ENCODE data around the gene WNT11.

Gene WNT11

DNA sequence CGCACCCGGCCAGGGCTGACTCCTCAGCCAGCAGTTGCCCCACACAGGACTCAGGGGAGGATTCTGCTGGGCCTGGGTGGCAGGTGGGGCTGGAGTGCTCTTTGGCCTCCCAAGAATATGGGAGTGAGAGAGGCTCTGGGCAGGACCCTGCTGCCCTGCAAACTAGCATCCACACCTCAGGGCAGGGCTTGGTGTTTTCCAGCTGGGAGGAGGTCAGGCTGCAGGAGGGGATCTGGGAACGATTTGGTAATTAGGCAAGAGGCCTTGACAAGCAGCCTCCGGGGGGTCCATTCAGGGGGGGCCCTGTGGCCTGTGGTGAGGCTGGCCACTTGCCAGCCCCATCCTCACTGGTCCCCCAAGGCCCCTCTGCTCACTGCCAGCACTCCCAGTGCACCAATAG lies 35.8 kb downstream of the WNT11 start:
- FAIRE-seq = no peak

DNA sequence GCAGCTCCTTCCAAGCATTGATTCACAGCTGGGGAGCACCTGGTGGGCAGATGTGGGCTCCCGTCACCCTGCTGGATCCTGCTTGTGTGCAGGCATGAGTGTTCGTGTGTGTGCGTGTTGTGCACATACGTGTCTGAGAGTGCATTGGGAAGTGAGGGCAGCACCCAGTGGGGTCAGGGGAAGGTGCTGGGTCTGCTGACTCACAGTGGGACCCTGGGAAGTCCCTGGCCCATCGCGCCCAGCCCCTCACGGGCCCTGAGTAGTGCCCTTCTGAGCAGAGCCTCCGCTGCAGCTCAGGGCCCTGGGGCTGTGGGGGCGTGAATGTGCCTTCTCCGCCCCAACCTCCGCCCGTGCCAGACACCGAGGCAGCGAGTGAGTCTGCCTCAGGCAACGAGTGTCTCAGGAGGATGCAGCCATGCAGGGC lies 36.8 kb downstream of the WNT11 start:
- FAIRE-seq = no peak

GRCh38 chr11:76167590-76167989 lies 38.7 kb downstream of the WNT11 start:
- no peak for FAIRE-seq

GRCh38 chr11:76166314-76166713 lies 40.0 kb downstream of the WNT11 start:
- FAIRE-seq = no peak

DNA sequence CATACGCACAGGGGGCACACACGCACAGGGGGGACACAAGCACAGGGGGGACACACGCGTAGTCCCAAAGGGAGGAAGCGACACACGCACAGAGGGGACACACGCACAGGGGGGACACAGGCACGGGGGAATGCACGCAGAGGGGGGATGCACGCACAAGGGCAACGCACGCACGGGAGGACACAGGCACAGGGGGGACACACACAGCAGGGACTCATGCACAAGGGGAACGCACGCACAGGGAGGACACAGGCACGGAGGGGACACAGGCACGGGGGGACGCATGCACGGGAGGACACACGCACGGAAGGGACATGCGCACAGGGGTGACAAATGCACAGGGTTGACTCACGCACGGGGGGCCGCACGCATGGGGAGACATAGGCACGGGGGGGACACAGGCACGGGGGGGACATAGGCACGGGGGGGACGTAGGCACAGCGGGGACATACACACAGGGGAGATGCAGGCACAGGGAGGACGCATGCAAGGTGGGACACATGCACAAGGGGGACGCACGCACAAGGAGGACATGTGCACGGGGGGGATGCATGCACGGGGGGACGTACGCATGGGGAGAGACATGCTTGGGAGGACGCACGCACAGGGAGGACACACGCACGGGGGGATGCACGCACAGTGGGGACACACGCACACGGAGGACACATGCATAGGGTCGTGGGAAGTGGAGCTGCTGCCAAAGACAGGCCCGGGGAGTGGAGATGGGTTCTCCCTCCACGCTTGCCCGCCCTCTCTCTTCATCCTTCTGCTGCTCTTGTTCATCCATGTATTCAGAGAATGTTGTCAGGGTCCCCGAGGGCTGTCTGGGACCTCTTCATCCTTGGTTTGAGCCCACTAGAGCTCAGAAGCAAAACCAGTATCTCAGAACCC lies 41.2 kb downstream of the WNT11 start:
- no peak for FAIRE-seq

- FAIRE-seq = no peak
These were observed 42.2 kb downstream of the WNT11 start for GRCh38 chr11:76164081-76164480.

GRCh38 chr11:76163289-76163880 lies 42.9 kb downstream of the WNT11 start:
- no peak for FAIRE-seq

DNA sequence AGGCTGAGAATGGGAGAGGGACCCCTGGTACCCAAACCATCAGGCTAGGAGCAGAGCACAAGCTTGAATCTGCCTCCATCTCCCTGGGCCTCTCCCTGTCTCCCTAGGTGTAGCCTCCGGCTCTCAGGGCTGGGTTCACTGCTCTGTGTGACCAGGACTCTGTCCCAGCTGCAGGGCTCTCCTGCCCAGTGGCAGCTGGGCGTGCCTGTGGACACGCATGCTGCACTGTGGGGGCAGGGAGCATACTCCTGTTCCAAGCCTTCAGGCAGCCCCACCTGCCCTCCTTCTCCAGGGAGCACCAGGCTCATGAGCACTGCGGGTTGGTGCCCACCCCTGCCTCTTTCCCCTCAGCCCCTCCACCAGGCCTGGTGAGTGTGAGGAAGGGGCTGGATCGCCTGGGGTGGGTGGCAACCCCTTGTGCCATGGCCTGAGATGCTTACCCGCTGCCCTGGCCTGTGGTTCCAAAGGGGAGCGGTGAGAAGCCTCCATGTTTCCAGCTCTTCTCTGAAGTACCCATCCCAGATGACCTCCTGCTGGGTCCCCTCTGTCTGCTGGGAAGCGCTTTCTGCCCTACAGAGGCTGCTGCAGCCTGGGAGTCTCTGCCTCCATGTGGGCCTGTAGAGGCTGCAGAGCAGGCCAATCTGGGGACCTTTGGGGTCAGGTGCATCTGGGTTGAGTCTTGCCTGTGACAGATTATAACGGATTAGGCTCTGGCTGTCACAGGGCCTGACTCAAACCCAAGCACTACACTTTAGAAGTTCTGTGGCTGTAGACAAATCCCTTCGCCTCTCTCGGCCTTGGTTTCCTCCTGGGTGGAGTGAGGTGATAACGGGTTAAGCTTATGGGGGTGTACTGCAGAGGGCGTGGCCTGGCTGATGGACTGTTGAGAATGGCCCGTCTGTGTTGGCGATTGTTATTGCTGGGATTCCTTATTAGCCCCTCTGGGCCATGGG lies 43.7 kb downstream of the WNT11 start:
- no peak for FAIRE-seq

DNA sequence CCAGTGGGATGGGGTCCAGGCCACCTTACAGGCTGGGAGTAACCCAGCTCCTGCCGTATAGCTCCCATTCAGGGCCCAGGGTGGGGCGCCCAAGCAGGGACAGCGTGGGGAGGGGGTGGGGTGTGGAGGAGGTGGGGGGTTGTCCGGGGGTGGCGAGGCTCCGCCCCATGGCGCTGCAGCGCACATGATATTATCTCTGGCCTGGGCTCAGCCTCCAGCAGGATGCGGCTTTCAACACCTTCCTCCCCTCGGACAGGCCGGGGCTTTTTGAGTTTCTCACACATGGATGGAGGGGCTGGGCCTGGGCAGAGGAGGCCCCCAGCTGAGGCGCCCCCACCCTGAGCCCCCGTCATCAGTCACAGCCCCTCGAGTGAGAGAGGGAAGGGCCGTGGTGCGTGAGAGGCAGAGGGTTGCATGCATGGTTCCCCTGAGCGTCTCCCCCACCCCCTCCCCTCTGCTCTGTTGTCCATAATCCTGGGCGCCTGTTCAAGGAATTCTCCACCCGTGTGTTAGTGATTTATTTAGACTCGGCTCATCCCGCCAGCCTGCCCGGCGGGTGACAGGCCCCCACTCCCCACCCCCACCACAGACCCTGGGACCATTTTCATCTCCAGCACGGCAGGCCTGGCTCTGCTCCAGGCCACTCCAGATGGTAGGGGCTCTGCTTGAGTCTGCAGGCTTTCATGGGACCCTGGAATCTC lies 44.9 kb downstream of the WNT11 start:
- no peak for FAIRE-seq

GRCh38 chr11:76160856-76161255 lies 45.4 kb downstream of the WNT11 start:
- FAIRE-seq = no peak

- FAIRE-seq = no peak
These were observed 46.2 kb downstream of the WNT11 start for GRCh38 chr11:76159983-76160661.

DNA sequence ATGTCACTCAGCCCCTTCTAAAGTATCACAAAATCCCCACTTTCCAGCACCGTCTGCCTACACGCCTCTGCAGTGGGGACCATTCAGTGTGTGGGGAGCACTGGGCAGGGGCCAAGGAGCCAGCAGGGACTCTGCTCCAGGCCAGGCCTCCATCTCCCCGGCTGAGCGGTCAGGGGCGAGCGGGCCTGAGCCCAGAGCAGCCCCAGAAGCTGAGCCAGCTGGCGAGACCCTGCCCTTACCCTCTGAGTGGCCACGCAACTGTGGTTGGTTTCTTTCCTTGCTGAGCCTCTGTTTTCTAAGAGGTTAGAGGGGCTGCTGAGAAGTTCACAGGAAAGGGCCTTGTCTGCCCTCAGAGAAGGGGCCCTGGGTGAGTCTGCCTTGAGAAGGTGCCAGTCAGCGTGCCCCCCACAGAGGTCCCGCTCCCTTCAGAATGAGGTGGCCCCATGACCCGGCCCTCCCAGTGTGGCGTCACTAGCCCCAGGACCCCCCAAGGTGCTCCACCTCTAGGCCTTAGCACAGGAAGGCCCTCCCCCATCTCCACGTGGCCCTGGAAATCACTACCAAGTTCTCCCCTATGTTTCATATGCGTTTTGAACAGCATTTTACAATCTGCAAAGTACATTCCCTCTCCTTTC lies 46.9 kb downstream of the WNT11 start:
- FAIRE-seq = no peak

GRCh38 chr11:76158394-76159302 lies 47.7 kb downstream of the WNT11 start:
- FAIRE-seq = no peak

DNA sequence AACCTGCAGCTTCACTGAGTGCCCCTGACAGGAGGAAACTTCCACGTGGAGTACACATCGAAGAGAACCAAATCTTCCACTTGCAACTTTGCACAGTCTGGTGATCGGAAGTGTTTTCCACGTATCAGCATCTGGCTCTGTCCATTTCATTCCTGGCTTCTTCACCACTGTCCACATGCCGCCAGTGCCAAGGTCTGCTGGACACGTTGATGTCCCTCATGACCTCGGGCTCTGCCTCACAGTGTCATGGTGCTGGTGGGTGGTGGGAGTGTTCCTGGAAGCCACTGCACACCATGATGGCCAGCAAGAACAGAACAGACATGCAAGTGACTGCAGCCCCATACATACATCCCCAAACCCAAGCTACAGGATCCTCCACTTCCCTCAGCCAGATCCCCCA lies 48.4 kb downstream of the WNT11 start:
- no peak for FAIRE-seq

DNA sequence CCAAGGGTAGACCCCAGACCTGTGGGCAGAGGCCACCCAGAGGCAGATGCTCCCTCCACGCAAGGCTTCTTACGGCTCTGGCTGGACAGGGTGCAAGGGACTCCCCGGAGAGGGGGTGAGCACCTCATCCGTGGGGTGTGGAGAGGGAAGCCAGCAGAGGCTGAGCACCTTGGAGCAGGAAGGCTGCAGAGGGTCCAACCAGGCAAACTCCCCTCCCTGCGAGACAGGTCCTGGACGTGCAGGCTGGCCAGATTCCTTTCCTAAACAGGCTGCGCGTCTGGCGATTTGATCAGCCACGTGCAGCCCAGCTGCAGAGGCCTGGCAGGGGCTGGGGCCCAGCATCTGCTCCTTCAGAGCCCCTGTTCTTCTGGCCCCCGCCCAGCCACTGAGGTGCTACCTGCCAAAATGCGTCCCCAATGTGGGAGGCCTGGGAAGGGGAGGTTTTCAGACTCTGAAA lies 49.3 kb downstream of the WNT11 start:
- FAIRE-seq = no peak

DNA sequence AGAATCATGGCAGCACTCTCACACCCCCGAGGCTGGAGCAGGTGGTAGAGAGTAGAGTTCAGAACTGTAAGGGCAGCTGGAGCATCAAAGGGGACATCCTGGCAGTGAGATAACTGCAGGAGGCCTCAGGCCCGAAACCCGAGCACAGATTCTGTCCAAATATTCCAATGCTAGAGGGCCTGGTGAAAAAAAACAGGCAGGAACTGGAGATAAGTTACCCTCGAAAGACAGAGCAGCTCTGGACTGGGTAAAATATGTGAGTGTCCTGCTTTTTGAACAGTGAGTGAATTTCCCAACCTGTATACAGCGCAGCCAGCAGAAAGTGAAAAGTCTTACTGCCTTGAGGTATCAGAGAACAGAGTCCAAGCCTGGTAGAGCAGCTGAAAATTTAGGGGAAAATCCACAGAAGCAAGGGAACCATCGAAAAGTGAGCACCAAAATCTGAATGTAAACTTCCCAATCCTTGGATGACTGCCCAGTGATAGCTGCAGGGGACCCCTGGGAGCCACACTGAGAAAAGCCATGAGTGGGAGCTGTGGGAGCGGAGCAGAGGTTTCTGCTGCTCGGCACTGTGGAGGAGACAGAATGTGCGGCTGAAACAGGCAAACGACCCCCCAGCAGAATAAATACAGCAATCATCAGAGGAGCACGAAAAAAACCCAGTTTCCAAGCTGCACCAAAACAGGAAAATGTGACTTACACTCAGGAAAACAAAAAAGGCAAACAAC lies 50.6 kb downstream of the WNT11 start:
- no peak for FAIRE-seq

DNA sequence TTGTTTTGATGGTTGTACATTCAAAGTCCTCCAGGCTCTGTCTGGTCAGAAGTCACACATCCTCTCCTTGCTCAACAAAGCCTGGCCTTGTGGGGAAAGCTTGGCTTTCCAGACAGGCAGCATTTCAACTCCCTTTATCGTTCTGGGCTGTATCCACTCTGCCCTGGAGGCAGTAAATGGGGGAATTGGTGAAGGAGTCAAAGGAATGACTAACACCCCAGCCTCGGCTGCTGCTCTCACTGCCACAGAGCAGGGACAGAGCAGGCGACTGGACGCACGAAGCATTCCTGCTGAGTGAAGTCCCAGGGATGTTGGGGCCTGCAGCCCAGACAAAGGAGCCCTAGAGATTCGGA lies 52.8 kb downstream of the WNT11 start:
- no peak for FAIRE-seq

DNA sequence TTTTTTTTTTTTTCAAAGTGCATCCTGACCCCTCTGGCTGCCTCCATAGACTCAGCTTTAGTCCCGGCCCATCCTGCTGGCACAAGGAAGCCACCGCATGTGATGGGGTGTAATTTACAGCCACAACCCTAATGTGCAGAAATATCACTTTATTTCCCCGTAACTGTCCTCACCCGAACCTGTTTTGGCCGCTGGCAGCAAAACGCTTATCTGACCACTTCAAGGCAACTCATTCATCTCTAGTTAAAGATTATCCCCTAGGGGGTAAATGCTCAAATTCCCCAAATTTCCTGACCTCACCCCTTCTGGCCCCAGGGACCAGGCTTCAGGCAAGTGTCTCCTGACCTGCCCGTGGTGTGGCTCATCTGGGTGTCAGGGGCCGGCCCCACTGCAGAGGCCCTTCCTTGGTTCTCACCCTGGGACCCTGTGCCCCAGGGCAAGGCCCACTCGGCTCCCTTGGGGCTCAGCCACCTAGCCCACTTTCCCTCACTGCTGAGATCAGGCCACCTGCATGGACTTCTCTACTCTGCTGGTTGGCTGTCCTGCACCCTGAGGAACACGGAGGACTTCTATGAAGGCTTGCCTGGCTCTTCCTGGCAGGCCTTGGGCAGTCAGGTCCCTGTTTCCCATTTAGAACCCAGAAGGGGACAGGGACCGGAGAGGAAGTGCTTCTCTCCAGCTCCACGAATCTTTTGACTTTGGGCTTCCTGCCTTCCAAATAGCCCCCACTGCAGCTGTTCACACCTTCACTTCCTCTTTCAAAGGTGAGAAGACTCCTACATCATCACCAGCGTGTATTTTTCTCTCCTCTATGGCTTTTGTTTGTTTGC lies 53.3 kb downstream of the WNT11 start:
- FAIRE-seq = no peak

Measured in islet of Langerhans (tissue), 1 donor.